ENCODE measurements around the gene RAET1G.
"Not testable (repeated sequence)": the region's sequence is repeated elsewhere in the genome, so short reads cannot be mapped to it uniquely, and the experiment has no call there.

Gene RAET1G

DNA sequence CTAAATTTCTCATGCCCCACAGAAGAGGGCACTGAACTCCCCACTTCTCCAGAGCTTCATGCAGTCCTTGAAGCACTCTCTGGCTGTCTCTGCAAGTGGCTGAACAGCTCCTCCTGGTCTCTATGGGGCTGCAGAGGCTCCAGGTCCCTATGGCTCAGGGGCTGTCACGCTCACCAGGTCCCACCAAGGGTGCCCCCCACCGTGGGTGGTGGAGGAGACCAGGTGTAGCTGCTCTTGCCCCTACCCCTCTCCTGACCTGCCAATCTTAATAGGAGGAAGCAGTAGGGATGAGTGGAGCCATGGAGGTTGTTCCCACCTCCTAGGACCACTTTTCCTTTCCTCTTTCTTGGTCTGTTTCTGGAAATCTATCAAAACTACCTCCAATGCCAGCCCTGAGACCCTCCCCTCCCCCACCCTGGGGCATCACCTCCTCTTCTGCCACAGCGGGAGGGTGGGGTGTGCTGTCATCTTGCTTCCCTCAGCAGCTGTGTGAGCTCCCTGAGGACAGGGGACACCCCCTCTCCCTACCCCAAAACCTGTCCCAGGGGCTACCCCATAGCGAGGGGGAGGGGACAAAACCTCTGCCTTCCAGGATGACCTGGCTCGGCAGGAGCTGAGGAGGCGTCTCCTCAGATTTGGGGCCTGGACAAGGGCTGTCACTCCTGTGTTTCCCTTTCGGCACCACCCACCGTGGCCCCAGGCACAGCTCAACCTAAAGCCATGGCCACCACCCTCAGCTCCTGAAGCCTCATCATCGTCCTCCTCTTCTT, 13.0 kb downstream of the RAET1G start:
- no peak for DNase-seq

DNA sequence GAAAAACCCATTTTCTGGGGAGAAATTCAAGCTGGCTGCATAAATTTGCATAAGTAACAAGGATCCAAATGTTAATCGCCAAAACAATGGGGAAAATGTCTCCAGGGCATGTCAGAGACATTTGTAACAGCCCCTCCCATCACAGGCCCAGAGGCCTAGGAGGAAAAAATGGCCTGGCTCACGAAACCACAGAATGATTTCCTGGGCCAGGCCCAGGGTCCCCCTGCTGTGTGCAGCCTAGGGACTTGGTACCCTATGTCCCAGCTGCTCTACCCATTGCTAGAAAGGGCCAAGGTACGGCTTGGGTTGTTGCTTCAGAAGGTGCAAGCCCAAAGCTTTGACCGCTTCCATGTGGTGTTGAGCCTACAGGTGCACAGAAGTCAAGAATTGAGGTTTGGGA, 14.4 kb downstream of the RAET1G start:
- DNase-seq = not testable (repeated sequence)

DNA sequence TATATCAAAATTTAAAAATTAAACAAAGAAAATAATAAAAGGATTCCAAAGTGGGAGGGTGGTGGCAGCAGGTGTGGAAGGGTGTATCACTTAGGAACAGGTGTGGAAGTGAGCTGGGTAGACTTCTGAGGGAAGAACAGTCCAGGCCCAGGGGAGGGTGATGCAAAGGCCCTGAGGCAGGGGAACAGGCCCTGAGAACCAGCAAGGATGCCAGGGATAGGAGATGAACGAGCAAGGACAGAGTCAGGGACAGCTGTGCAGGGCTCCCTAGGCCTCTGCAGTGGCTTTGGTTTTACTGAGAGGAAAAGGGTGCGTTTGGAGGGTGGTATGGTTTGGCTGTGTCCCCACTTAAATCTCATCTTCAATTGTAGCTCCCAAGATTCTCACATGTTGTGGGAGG, 15.6 kb downstream of the RAET1G start:
- DNase-seq = no peak

DNA sequence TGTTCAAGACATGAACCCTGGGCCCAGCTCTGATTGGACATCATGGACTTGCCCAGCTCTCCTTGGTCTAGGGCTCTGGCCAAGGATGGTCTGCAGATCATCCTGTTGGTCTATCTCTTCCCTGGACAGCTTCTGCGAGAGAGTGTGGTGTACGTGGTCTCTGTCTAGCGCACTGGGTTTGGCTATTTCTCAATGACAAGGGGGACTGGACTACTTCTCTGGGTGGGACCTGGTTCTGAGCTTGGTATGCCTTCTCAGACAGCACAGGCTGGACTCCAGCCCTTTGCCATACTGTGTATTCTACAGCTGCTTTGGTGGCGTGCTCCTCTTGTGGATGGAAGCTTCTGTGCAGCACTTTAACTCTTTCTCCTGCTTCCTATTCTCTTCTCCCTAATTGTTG, 16.5 kb downstream of the RAET1G start:
- DNase-seq = no peak

DNA sequence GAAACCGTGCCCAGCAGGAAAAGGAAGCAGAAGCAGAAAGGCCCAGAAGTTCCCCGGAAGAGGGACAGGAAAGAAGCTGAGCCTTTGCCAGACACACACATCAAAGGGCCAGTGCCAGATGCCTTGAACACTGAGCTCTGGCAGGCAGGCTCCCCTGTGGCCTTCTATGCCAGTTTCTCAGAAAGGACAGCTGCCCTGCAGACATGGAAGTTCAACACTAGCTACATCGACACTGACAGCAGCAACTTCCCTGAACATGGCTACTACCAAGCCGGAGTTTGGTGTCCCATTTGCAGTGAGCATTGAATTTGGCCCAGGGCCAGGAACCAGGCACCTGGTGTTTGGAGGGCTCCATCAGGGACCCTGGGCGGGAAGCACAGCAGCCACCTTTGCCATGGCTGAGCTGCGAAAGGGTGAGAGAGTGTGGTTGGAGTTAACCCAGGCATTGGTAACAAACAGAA, 17.0 kb downstream of the RAET1G start:
- DNase-seq = no peak

DNA sequence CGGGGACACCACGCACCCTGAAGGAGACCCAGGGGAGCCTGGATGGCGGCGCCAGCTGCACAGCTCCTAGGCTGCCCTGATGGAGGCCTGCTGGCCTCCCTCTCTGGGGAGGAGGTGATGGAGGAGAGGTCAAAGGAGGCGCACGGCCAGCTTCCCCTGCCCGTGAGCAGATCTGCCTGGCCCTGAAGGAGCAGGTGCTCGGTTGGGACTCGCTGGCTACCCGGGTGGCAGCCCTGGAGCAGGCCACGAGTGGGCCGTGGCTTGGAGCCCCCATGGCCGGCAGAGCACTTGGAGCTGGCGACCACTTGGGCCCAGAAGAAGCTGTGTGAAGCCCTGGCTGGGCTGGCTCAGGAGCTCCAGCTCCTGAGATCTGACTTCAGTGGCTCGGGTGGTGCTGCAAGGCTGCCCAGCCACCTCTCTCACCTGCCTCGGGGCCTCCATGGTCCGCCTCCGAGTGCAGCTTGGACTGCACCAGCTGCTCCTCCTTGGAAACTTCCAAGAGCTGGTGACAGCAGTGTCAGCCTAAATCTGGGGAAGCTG, 17.5 kb downstream of the RAET1G start:
- no peak for DNase-seq

DNA sequence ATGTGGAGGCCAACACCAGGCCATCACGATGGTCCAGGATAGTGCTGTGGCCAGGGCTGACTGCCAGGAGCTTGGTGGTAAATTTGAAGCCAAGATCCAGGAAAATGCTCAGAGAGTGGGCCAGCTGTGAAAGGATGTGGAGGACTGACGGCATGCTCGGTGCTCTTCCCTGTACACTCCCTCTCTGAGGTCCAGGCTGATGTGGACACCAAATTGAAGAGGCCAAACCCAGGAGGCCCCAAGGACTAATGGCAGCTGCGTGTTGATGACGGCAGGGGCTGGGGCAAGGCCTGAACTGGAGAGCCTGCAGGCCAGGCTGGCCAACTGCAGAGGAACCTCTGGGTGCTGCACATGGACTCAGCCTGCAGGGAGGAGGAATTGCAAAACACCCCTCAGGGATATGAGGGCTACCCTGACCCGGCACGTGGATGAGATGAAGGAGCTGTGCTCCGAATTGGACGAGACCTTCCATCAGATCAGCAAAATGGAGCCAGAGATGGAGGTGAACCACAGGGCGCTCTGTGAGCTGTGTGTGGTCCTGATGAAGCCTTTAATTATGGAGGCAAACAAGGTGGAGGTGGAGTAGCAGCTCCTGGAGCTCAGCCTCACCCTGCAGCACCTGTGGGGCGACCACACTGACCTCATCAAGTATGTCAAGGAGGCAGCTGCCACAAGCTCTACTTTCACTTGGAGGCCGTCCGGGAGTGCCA, 18.1 kb downstream of the RAET1G start:
- DNase-seq = no peak

DNA sequence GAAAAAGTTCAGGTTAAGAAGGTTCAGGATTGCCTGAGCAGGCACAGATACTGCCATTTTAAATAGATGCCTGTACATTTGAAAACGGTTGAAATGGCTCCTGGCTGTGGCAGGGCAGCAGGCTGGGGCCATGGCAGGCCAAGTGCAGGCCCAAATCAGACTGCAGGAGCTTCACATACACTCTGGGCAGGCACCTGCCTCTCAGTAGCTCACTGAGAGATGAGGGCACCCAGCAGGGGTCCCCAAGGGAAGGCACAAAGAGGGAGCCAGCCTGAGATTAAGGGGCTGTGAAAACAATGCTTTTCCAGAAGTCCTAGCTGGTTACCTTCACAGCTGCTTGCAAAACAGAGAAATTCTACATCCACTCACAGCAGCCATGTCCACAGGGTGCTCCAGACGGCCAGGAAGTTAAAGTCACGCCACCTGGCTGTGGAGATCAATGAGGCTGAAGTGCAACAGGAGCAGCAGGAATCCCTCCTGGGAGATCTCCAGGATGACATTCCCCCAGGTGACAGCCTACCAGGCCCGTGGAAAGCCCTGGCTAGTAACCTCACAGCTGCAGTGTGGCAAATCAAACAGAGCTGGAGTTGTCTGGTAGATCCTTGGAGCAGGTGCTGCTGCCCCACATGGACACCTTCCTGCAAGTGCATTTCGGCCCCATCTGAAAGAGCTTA, 18.8 kb downstream of the RAET1G start:
- DNase-seq = no peak

DNA sequence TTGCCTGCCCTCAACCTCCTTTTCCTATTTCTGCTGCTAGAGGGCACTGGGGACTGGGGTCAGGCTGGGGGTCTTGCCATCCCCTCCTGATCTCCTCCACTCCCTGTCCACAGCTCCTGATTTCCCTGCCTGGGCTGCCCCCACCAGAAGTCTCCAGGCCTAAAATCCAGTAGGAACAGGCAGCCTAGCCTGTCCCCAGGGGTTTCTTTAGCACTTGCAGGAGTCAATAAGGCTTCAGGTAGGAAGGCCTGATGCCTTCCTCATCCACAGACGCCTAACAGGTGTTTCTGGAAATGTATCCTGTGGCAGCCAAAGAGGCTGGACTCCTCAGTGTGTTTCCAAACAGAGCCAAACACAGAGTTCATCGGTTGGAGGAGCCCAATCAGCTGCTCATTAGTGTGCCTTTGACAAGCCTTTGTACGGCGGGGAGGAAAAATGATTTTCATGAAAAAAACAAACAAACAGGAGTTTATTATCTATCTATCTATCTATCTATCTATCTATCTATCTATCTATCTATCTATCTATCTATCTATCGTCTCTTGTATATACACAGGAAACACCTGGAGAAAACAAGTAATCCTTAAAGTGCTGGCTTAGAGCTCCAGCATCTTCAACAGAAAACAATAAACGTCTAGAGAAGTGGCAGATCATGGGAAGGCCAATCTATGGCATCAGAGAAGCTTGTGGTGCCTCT, 21.3 kb downstream of the RAET1G start:
- no peak for DNase-seq

DNA sequence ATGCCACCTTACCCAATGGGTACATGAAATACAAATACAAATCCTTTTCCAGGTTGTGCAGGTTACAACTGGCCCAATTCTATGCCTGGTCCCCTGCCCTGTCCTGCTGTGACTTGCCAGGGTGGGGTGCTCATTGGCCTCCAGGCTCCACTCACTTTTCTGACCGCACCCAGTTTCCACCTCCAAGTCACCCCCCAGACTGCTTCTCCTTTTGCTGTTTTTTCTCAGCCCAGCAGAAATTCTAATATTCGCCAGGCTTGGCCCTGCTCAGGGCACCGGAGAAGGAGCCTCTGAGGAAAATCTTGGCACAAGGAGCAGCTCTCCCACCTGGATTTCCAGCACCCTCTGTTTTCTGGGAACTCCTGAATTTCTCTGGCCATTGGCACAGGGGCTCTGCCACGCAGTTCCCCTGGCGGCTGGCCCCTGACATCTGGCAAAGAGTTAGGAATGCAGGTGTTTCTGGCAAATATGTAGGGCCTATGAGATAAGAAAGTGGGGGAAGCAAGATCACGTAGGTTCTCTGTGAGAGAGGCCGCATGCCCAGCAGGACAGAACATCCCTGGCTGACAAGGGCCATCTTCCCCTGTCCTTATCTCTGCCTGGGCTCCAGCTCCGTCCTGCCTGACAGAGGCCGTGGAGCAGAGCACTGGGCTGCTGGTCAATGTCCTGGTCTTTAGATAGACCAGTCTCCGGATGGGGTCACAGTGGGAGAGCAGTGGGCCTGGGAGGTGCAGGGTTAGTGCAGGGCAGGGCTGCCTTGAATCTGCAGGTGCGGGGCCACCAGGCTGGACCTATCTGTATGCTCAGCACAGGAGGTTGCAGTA, 22.1 kb downstream of the RAET1G start:
- no peak for DNase-seq

DNA sequence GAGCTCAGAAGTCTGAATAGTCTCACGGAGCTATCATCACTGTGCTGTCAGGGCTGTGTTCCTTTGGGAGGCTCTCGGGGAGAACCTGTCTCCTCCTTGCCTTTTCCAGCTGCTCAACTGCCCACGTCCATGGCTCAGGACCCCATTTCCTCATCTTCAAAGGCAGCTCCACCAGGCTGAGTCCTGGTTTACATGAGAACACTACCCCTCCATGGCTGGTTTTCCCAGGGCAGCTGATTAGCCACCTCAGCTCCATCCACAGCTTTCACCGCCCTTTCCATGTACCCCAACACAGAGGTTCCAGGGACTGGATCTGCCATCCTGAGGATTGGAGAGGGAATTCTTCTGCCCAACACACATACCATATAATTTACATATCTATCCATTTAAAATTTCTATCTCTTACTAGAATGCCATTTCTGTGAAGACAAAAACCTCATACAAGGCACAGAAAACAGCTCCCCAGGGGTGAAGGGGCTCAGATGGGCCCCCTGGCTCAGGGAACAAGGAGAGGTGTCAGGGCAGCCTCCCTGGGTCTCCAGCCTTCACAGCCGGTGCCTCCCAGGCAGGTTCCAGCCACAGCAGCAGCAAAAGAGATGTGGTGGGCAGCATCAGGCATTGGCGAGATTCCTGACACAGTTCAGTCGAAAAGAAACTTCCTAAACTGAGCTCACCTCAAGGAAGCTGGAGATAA, 22.8 kb downstream of the RAET1G start:
- DNase-seq = no peak

DNA sequence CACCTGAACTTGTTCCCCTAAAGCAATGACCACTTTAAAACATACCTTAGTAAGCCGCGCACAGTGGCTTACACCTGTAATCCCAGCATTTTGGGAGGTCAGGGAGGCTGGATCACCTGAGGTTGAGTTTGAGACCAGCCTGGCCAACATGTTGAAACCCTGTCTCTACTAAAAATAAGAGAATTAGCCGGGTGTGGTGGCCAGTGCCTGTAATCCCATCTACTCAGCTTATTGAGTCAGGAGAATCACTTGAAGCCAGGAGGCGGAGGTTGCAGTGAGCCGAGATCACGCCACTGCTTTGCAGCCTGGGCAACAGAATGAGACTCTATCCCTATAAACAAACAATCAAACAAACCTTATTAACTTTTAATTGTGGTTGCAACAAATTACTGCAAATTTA, 23.4 kb downstream of the RAET1G start:
- no peak for DNase-seq

DNA sequence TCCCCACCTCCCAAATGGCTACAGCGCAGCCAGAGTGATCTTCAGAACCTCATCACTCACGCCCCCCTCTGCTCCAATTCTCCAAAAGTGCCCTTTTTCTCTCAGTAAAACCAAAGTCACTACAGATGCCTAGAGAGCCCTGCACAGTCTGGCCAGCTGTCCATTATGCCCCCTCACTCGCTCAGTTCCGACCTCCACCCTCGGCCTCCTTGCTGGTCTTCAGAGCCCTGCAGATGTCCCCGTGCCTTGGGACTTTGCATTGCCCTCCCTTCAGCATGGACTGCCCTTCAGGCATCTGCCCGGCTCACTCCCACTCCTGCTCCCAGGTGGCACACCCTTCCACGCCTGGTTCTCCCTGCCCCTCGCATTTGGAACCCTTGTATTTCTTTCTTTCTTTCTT, 24.0 kb downstream of the RAET1G start:
- DNase-seq = no peak

DNA sequence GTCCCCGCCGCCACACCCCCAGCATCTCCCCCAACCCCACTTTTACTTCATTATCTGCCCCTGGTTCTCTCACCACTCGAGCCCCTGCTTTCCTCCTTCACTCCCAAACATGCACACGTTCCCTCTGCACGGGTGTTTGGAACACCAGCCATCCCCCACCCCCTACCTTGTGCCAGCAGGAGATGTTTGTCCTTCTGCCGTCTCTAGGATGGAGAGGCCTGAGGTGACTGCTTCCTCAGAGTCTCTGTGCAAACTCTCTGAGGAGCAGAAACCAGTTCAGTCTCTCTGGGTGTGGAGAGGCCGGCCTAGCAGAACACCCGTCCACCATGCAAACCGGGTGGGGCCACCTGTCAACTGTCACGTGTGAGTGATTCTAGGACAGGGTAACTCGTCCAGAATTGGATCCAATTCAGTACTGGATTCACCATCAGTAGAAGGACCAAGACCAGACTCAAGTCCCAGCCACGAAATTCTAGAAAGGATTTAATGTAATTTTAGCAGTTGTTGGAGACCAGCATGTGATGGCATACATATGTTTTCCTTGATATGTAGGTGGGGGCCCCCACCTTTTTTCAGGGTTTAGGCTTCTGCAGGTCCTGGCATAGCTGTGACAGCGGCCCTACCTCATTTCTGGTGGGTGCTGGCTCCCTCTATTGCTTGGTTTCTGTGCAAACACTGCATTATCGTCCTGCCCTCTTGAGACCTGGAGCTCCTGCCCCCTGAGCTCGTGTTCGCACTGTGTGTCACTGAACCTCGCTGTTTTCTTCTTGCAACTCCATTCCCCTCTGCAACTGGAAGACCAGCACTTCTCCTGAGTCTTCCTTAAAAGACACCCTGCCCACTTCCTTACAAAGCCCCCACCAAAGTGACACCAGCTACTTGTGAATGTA, 24.8 kb downstream of the RAET1G start, which contains the start of gene RAET1E:
Gene RAET1E, minus strand, starts transcription at position 259 of the 890 bp plus-strand sequence. CDS start 7,212 bp downstream, outside the sequence.
- no peak for DNase-seq

DNA sequence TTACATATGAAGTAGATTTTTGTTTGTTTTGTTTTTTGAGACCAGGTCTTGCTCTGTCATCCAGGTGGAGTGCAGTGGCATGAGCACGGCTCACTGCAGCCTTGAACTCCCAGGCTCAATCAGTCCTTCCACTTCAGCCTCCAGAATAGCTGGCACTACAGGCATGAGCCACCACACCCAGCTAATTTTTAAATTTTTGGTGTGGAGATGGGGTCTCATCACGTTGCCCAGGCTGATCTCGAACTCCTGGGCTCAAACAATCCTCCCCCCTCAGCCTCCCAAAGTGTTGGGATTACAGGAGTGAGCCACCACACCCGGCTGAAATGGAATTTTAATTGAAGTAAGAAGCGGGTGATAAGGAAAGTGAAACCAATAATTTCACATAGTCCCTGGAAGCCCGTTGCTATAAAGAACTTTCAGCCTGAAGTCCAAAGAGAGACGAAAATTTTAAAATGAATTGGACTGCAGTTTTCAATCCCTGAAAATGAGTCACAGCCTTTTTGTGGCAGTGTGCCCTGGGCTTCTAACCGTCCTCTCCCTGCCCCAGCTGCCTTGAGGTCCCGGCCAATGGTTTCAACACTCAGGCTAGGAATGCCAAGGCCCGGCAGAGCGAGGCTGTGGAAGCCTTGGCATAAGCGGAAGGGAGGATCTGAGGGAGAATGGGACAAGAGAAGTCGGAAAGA, 25.8 kb downstream of the RAET1G start:
- no peak for DNase-seq

DNA sequence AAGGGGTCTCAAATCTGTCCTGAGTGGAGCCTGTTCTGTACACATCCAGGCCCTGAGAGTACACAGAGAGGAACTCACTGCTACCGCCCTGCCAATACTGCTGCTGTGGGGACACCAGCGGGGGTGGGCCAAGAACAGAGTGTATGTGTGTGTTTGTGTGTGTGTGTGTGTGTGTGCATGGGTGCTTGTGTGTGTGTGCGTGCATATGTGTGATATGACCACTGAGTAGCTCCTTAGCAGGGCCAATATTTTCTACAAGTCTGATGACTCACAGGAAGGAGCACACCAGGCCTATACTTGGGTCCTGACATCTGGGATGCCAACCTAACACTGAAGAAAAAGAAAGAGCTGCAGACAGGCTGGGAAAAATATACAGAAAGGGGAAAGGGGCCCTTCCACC, 26.4 kb downstream of the RAET1G start:
- no peak for DNase-seq

DNA sequence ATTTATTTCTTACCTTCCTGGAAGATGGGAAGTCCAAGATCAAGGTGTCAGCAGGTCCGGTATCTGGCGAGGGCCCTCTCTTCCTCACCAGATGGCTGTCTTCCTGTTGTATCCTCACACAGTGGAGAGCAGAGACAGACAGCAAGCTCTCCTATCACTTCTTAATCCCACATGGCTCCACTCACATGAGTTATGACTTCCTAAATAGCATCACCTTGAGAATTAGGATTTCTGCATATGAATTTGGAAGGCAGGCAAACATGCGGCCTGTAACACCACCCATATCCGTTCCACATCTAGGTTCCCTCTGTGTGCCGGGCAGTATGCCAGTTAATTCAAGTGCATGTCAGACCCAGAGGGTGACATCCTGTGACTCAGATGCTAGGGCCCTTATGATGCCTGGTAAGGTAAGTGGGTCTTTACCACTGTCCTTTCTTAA, 27.1 kb downstream of the RAET1G start:
- no peak for DNase-seq

DNA sequence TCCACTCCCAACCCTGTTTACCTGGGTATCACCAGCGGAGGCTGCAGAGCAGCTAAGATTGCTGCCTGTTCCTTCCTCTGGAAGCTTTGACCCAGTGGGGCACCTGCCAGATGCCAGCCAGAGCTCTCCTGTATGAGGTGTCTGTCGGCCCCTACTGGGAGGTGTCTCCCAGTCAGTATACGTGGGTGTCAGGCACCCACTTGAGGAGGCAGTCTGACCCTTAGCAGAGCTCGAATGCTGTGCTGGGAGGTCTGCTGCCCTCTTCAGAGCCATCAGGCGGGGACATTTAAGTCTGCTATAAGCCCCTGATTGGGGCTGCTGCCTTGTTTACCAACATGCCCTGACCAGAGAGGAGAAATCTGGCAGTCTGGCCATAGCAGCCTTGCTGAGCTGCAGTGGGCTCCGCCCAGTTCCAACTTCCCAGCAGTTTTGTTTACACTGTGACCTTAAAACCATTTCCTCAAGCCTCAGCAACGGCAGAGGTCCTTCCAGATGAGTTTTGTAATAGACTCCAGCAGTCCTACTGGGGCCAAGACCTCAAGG, 27.8 kb downstream of the RAET1G start:
- DNase-seq = no peak

DNA sequence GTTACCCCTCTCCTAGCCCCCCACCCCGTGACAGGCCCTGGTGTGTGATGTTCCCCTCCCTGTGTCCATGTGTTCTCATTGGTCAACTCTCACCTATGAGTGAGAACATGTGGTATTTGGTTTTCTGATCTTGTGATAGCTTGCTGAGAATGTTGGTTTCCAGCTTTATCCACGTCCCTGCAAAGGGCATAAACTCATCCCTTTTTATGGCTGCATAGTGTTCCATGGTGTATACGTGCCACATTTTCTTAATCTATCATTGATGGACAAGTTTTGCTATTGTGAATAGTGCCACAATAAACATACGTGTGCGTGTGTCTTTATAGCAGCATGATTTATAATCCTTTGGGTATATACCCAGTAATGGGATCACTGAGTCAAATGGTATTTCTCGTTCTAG, 31.1 kb downstream of the RAET1G start:
- DNase-seq = not testable (repeated sequence)
